Epithelial cell of proximal tubule (primary cell): ENCODE measurements around the gene GALNT2. TPM values are rescaled to one million over a fixed set of nuclear protein-coding genes. Genes with fewer than 3 reads are reported as not detected.

ENCODE experiments used
- DNase-seq: peaks from one replicate; pipeline ENCODE4 v3.0.0-alpha.2; 2011; ENCODE audit warnings: low read depth
- H3K4me3 ChIP-seq: 2 replicates; pipeline ENCODE4 v1.5.1; 2011; ENCODE audit warnings: low read depth, mild to moderate bottlenecking, low read length
- CTCF ChIP-seq: conservative IDR thresholded peaks from 2 replicates; pipeline ENCODE4 v1.5.1; 2012; ENCODE audit warnings: low read depth, mild to moderate bottlenecking, low read length
- total RNA-seq: library from RNA; depleted of rRNA; stranded (reverse); fragments of >200 nt; gene quantifications from 2 replicates; pipeline ENCODE4 v1.2.3, GENCODE V29; 2015

GALNT2 gene
- total RNA-seq, 1 donor from 2014 or later = 52.1 TPM

GRCh38 chr1:230087028-230087716 lies 20.1 kb downstream of the GALNT2 start:
- no peak for DNase-seq
- no peak overlapping the region for H3K4me3 ChIP-seq
- TF ChIP-seq CTCF = no peak

GRCh38 chr1:230087717-230088105 lies 20.7 kb downstream of the GALNT2 start:
- DNase-seq = no peak
- TF ChIP-seq CTCF = no peak
- H3K4me3 ChIP-seq = no peak overlapping the region

GRCh38 chr1:230090194-230090711 lies 23.2 kb downstream of the GALNT2 start:
- H3K4me3 ChIP-seq = no peak overlapping the region
- no peak for TF ChIP-seq CTCF
- no peak for DNase-seq

GRCh38 chr1:230091473-230092231 lies 24.6 kb downstream of the GALNT2 start:
- TF ChIP-seq CTCF = no peak
- DNase-seq = no peak
- H3K4me3 ChIP-seq = no peak overlapping the region

GRCh38 chr1:230094746-230095145 lies 27.7 kb downstream of the GALNT2 start:
- DNase-seq = no peak
- no peak for TF ChIP-seq CTCF
- no peak overlapping the region for H3K4me3 ChIP-seq

- TF ChIP-seq CTCF = no peak
- no peak overlapping the region for H3K4me3 ChIP-seq
- no peak for DNase-seq
Measured at GRCh38 chr1:230095938-230096337, 28.9 kb downstream of the GALNT2 start.
